H9 (cell line): ENCODE results near the gene TTC24. TPM values are rescaled to one million over a fixed set of nuclear protein-coding genes. Genes with fewer than 3 reads are reported as not detected.

Source experiments
- DNase-seq: peaks from one replicate; pipeline ENCODE4 v3.0.0-alpha.2; 2017
- H2AFZ ChIP-seq: one replicate; pipeline ENCODE4 v1.6.1; 2013; ENCODE audit warnings: mild to moderate bottlenecking, low read length, control low read depth, moderate library complexity
- H2AK5ac ChIP-seq: 2 replicates; pipeline ENCODE4 v1.6.1; 2013; ENCODE audit warnings: low read length, control low read depth, mixed read lengths; ENCODE audit not compliant: insufficient read length
- H2BK120ac ChIP-seq: one replicate; pipeline ENCODE4 v1.6.1; 2013; ENCODE audit warnings: low read depth, mild to moderate bottlenecking, low read length, control low read depth, inconsistent platforms; ENCODE audit not compliant: poor library complexity, severe bottlenecking
- H2BK12ac ChIP-seq: 2 replicates; pipeline ENCODE4 v1.6.1; 2013; ENCODE audit warnings: low read length, control low read depth, mixed read lengths, low read depth; ENCODE audit not compliant: insufficient read length
- H2BK15ac ChIP-seq: 2 replicates; pipeline ENCODE4 v1.6.1; 2013; ENCODE audit warnings: low read depth, low read length, control low read depth
- H2BK20ac ChIP-seq: one replicate; pipeline ENCODE4 v1.6.1; 2013; ENCODE audit warnings: low read depth, mild to moderate bottlenecking, low read length, control low read depth, inconsistent platforms; ENCODE audit not compliant: poor library complexity, severe bottlenecking
- H2BK5ac ChIP-seq: 2 replicates; pipeline ENCODE4 v1.6.1; 2013; ENCODE audit warnings: low read length, control low read depth, mixed read lengths; ENCODE audit not compliant: insufficient read length
- H3K14ac ChIP-seq: 2 replicates; pipeline ENCODE4 v1.6.1; 2013; ENCODE audit warnings: low read length, control low read depth; ENCODE audit not compliant: insufficient read depth
- H3K18ac ChIP-seq: 2 replicates; pipeline ENCODE4 v1.6.1; 2013; ENCODE audit warnings: low read depth, mild to moderate bottlenecking, mixed read lengths, low read length, control low read depth; ENCODE audit not compliant: insufficient read length
- H3K23ac ChIP-seq: 2 replicates; pipeline ENCODE4 v1.6.1; 2013; ENCODE audit warnings: low read length, control low read depth, mixed read lengths, low read depth; ENCODE audit not compliant: insufficient read length
- H3K23me2 ChIP-seq: 2 replicates; pipeline ENCODE4 v1.6.1; 2013; ENCODE audit warnings: low read depth, mild to moderate bottlenecking, mixed read lengths, low read length, control low read depth; ENCODE audit not compliant: insufficient read length, poor library complexity, severe bottlenecking
- H3K27ac ChIP-seq: 2 replicates; pipeline ENCODE4 v1.5.1; 2013; ENCODE audit warnings: low read length, control low read depth, mixed read lengths, low read depth; ENCODE audit not compliant: insufficient read length
- H3K27me3 ChIP-seq: 2 replicates; pipeline ENCODE4 v1.6.1; 2013; ENCODE audit warnings: low read length, control low read depth, inconsistent platforms; ENCODE audit not compliant: insufficient read depth
- H3K4ac ChIP-seq: 2 replicates; pipeline ENCODE4 v1.6.1; 2013; ENCODE audit warnings: low read depth, mild to moderate bottlenecking, control low read depth, inconsistent platforms, low read length, moderate library complexity
- H3K4me1 ChIP-seq: 2 replicates; pipeline ENCODE4 v1.6.1; 2013; ENCODE audit warnings: low read length, control low read depth, inconsistent platforms; ENCODE audit not compliant: insufficient read depth
- H3K4me2 ChIP-seq: 2 replicates; pipeline ENCODE4 v1.6.1; 2013; ENCODE audit warnings: low read length, control low read depth, mixed read lengths; ENCODE audit not compliant: insufficient read length, insufficient read depth
- H3K56ac ChIP-seq: 2 replicates; pipeline ENCODE4 v1.6.1; 2013; ENCODE audit warnings: low read depth, mild to moderate bottlenecking, mixed read lengths, low read length, control low read depth; ENCODE audit not compliant: insufficient read length
- H3K79me1 ChIP-seq: 2 replicates; pipeline ENCODE4 v1.6.1; 2013; ENCODE audit warnings: low read depth, mild to moderate bottlenecking, moderate library complexity, low read length, control low read depth, inconsistent platforms; ENCODE audit not compliant: insufficient read depth, poor library complexity, severe bottlenecking
- H3K79me2 ChIP-seq: 2 replicates; pipeline ENCODE4 v1.6.1; 2013; ENCODE audit warnings: low read length, control low read depth, inconsistent platforms; ENCODE audit not compliant: insufficient read depth
- H3K9ac ChIP-seq: 2 replicates; pipeline ENCODE4 v1.6.1; 2013; ENCODE audit warnings: low read length, control low read depth, mixed read lengths; ENCODE audit not compliant: insufficient read length; ENCODE audit errors: extremely low read depth
- H3K9me3 ChIP-seq: one replicate; pipeline ENCODE4 v1.6.1; 2013; ENCODE audit warnings: low read depth, low read length, inconsistent platforms; ENCODE audit not compliant: control insufficient read depth
- H3T11ph ChIP-seq: one replicate; pipeline ENCODE4 v1.6.1; 2013; ENCODE audit warnings: mild to moderate bottlenecking, low read length, control low read depth, inconsistent platforms
- H4K20me1 ChIP-seq: one replicate; pipeline ENCODE4 v1.6.1; 2013; ENCODE audit not compliant: control insufficient read depth, insufficient read length, insufficient read depth
- H4K5ac ChIP-seq: 2 replicates; pipeline ENCODE4 v1.6.1; 2013; ENCODE audit warnings: low read depth, mild to moderate bottlenecking, mixed read lengths, low read length, control low read depth; ENCODE audit not compliant: insufficient read length
- H4K8ac ChIP-seq: replicated peaks from 2 replicates; pipeline ENCODE4 v1.6.1; 2013; ENCODE audit warnings: low read length, control low read depth, mixed read lengths, low read depth; ENCODE audit not compliant: insufficient read length
- H4K91ac ChIP-seq: 2 replicates; pipeline ENCODE4 v1.6.1; 2013; ENCODE audit warnings: low read depth, mild to moderate bottlenecking, moderate library complexity, mixed read lengths, low read length, control low read depth; ENCODE audit not compliant: insufficient read length
- H3K27ac Mint-ChIP-seq, 3 experiments: 2 replicates in 2 of 3; 3 replicates in 1 of 3; pipeline ENCODE4 v1.8.0; 2020 to 2021; ENCODE audit warnings: mixed read lengths in 3 of 3, mild to moderate bottlenecking in 1 of 3, moderate library complexity in 1 of 3
- H3K27me3 Mint-ChIP-seq: 2 replicates; pipeline ENCODE4 v1.8.0; 2021; ENCODE audit warnings: low read depth, mild to moderate bottlenecking, moderate library complexity, mixed read lengths
- H3K36me3 Mint-ChIP-seq, 3 experiments: 2 replicates in 2 of 3; 3 replicates in 1 of 3; pipeline ENCODE4 v1.8.0; 2020 to 2021; ENCODE audit warnings: low read depth in 3 of 3, mixed read lengths in 3 of 3; ENCODE audit not compliant: insufficient read depth in 1 of 3
- H3K4me1 Mint-ChIP-seq, 2 experiments: 2 replicates each; pipeline ENCODE4 v1.8.0; 2020; ENCODE audit warnings: mixed read lengths in 2 of 2
- H3K4me3 Mint-ChIP-seq, 2 experiments: 2 replicates in 1 of 2; 3 replicates in 1 of 2; pipeline ENCODE4 v1.8.0; 2020 to 2021; ENCODE audit warnings: mild to moderate bottlenecking in 2 of 2, mixed read lengths in 2 of 2, moderate library complexity in 1 of 2
- H3K9me3 Mint-ChIP-seq, 2 experiments: 2 replicates in 1 of 2; 3 replicates in 1 of 2; pipeline ENCODE4 v1.8.0; 2020; ENCODE audit warnings: mild to moderate bottlenecking in 2 of 2, mixed read lengths in 2 of 2, moderate library complexity in 1 of 2
- WGBS: extraction: QIAGEN DNeasy Blood & Tissue Kit; methylation state at CpG from one replicate; pipeline ENCODE4 v1.1.7; 2013; ENCODE audit warnings: missing lambda C conversion rate, low lambda C conversion rate, mixed read lengths; ENCODE audit not compliant: insufficient read length; ENCODE audit errors: extremely low coverage; 5-methylcytosine and 5-hydroxymethylcytosine counted together
- total RNA-seq: library from RNA; stranded (reverse); gene quantifications from 2 replicates; pipeline ENCODE4 v1.2.1, GENCODE V29; 2021
- TF ChIP-seq, protein P1 (sequence below): fragments of 200-600 bp; sonication (generic); conservative IDR thresholded peaks from 3 replicates; pipeline ENCODE4 v1.8.0; 2021; ENCODE audit warnings: antibody characterized with exemption, mild to moderate bottlenecking

TTC24 gene
- total RNA-seq, 1 experiment from 2014 or later, result 0.26 TPM

DNA sequence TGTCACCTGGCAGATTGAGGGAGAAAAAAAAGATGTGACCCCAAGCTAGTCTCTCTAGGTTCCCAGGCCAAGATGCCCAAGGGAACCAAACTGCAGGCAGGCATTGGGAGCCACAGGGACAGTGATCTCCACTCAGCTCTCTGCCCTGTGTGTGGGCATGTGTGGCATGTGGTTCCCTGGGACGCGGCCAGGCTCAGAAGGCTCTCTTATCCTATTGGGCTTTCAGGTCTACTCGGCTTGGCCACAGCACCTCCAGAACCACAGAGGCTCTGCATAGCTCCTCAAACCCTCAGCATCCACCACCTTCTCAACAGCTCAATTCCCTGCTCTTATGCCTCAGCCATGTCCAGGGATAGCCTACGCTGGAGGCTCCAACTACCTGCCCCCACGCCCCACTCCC, 29.2 kb upstream of the TTC24 start:
- Histone ChIP-seq H3K4ac (no peak overlapping the region), H3K4me1 (no peaks in the 10 kb centered on the region), H3K14ac (no peak overlapping the region), H3K27me3 (no peaks in the 10 kb centered on the region), H3K56ac (no peak overlapping the region), H2BK5ac (no peak overlapping the region), H2AK5ac (no peak overlapping the region), H3K9me3 (no peaks in the 10 kb centered on the region), H4K5ac (no peak overlapping the region), H4K91ac (no peak overlapping the region), H2BK20ac (no peak overlapping the region), H2BK12ac (no peak overlapping the region), H2BK120ac (no peak overlapping the region), H3K4me2 (no peak overlapping the region), H3K27ac (no peak overlapping the region), H2BK15ac (no peak overlapping the region), H3K9ac (no peak overlapping the region), H3K79me1 (no peaks in the 10 kb centered on the region), H4K20me1 (no peaks in the 10 kb centered on the region), H3K23me2 (no peaks in the 10 kb centered on the region), H3K18ac (no peak overlapping the region), H3T11ph (no peak overlapping the region), H4K8ac (no peak overlapping the region), H3K23ac (no peak overlapping the region), H3K79me2 (no peaks in the 10 kb centered on the region), H2AFZ (no peak overlapping the region)
- WGBS, result no CpG with 5 or more reads among the region's 5 CpGs
- Mint-ChIP-seq H3K27ac (no peak overlapping the region; a peak in 1 of 7 replicates), H3K4me1 (no peaks in the 10 kb centered on the region), H3K9me3 (no peaks in the 10 kb centered on the region), H3K4me3 (no peak overlapping the region), H3K36me3 (peaks cover 10 to 60% (median 45%) of the 10 kb centered on the region in 3 experiments), H3K27me3 (no peaks in the 10 kb centered on the region)
- TF ChIP-seq, protein P1, sequence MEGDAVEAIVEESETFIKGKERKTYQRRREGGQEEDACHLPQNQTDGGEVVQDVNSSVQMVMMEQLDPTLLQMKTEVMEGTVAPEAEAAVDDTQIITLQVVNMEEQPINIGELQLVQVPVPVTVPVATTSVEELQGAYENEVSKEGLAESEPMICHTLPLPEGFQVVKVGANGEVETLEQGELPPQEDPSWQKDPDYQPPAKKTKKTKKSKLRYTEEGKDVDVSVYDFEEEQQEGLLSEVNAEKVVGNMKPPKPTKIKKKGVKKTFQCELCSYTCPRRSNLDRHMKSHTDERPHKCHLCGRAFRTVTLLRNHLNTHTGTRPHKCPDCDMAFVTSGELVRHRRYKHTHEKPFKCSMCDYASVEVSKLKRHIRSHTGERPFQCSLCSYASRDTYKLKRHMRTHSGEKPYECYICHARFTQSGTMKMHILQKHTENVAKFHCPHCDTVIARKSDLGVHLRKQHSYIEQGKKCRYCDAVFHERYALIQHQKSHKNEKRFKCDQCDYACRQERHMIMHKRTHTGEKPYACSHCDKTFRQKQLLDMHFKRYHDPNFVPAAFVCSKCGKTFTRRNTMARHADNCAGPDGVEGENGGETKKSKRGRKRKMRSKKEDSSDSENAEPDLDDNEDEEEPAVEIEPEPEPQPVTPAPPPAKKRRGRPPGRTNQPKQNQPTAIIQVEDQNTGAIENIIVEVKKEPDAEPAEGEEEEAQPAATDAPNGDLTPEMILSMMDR, result no peak
- DNase-seq, result no peak
